HL-60 (cell line): ENCODE data around the gene TGFBR1.

ENCODE experiments used
- DNase-seq, 2 experiments: peaks; one replicate each; pipeline ENCODE4 v3.0.0-alpha.2; 2010 to 2020; ENCODE audit warnings: low read depth in 1 of 2, low spot score in 1 of 2
- H3K27ac ChIP-seq: fragments of 250-450 bp; sonication (Bioruptor Pico); replicated peaks from 2 replicates; pipeline ENCODE4 v1.5.1; 2020; ENCODE audit warnings: mild to moderate bottlenecking, moderate library complexity
- H3K27me3 ChIP-seq: fragments of 250-450 bp; sonication (Bioruptor Pico); 2 replicates; pipeline ENCODE4 v1.5.1; 2021; ENCODE audit warnings: mild to moderate bottlenecking, moderate library complexity; ENCODE audit not compliant: insufficient read depth, poor library complexity, severe bottlenecking
- H3K4me3 ChIP-seq: replicated peaks from 2 replicates; pipeline ENCODE4 v1.5.1; 2011; ENCODE audit warnings: mild to moderate bottlenecking, control low read depth, low read length; ENCODE audit not compliant: insufficient read depth
- CTCF ChIP-seq: IDR thresholded peaks from one replicate; pipeline ENCODE4 v1.5.1; 2011; ENCODE audit warnings: low read length, control low read depth, inconsistent platforms; ENCODE audit not compliant: insufficient read depth
- GABPA ChIP-seq: IDR thresholded peaks from 2 replicates; pipeline ENCODE4 v1.6.1; 2012; ENCODE audit warnings: low read depth
- POLR2AphosphoS5 ChIP-seq: IDR thresholded peaks from 2 replicates; pipeline ENCODE4 v1.6.1; 2012; ENCODE audit warnings: low read depth
- REST ChIP-seq: IDR thresholded peaks from 2 replicates; pipeline ENCODE4 v1.6.1; 2012; ENCODE audit warnings: low read depth; ENCODE audit not compliant: insufficient replicate concordance
- SPI1 ChIP-seq: IDR thresholded peaks from 2 replicates; pipeline ENCODE4 v1.6.1; 2012; ENCODE audit warnings: low read depth, mild to moderate bottlenecking, borderline replicate concordance

Gene TGFBR1

GRCh38 chr9:99075246-99075912 lies 29.5 kb upstream of the TGFBR1 start:
- no peak for TF ChIP-seq SPI1
- TF ChIP-seq POLR2AphosphoS5, result no peak
- TF ChIP-seq CTCF, result no peak
- no peak for TF ChIP-seq GABPA
- no peak for TF ChIP-seq REST
- no peak for DNase-seq
- no peak overlapping the region for H3K27ac ChIP-seq
- H3K27me3 ChIP-seq, result no peaks in the 10 kb centered on the region
- no peak overlapping the region for H3K4me3 ChIP-seq

- no peak for TF ChIP-seq GABPA
- no peak for TF ChIP-seq CTCF
- no peak for TF ChIP-seq SPI1
- TF ChIP-seq POLR2AphosphoS5, result no peak
- no peak for TF ChIP-seq REST
- H3K27ac ChIP-seq, result no peak overlapping the region
- DNase-seq, result no peak
- no peaks in the 10 kb centered on the region for H3K27me3 ChIP-seq
- H3K4me3 ChIP-seq, result no peak overlapping the region
Observed at GRCh38 chr9:99076030-99076429, 28.9 kb upstream of the TGFBR1 start.

- TF ChIP-seq REST (no peak), SPI1 (no peak), GABPA (no peak), CTCF (no peak), POLR2AphosphoS5 (no peak)
- DNase-seq, result no peak
- H3K27ac ChIP-seq, result no peak overlapping the region
- H3K4me3 ChIP-seq, result no peak overlapping the region
- H3K27me3 ChIP-seq, result no peaks in the 10 kb centered on the region
Observed at GRCh38 chr9:99076483-99077171, 28.3 kb upstream of the TGFBR1 start.
